GM21529 (cell line): ENCODE measurements around the gene FGF21.
"Not testable (repeated sequence)": the region's sequence is repeated elsewhere in the genome, so short reads cannot be mapped to it uniquely, and the experiment has no call there.

ENCODE experiments used
- ATAC-seq: cut with Tn5 transposase; IDR thresholded peaks from one replicate; pipeline ENCODE4 v1.9.1; 2021; ENCODE audit not compliant: unreplicated experiment

Gene FGF21

DNA sequence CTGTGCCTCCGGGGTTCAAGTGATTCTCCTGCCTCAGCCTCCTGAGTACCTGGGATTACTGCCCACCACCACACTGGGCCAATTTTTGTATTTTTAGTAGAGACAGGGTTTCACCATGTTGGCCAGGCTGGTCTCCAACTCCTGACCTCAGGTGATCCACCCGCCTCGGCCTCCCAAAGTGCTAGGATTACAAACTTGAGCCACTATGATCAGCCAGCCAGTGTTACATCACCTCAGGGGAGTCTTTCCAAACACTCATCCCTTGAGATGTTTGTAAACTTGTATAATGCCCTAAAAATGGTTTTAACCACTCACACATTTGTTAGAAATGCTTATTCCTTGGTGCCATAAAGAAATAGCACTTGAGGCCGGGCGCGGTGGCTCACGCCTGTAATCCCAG is 31.1 kb downstream of the FGF21 start:
- ATAC-seq = not testable (repeated sequence)

DNA sequence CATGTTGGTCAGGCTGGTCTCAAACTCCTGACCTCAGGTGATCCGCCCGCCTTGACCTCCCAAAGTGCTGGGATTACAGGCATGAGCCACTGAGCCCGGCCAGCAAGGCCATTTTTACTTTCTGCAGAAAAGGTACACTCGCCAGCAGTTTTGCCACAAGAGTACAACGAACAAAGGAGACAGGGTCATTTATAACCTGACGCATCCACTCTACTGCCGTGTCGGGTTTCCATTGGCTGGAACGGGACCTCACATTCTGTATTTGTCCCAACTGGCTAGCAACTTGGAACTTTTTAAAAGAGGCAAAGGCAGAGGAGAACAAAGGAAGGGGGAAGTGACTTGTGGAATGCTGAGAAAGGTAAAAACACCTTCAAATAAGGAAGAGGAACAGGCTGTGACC is 32.0 kb downstream of the FGF21 start:
- not testable (repeated sequence) for ATAC-seq

DNA sequence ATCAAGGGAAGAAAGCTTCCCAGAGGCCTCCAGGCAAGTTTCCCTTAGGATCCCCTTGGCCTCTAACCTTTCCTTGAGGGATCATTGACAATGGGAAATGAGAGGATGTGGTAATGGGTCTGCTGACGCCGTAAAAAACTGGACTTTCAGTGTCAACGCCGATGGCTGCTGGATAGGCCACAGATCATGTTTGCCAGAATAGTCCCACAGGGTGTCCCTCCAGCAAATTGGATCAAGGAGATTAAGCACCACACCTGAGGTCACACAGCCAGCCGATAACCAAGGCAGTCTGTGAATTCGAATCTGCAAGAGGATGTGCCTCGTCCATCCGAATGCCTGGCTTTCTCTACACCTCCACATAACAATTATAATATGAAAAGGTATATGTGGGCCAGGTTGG is 37.9 kb downstream of the FGF21 start:
- ATAC-seq = no peak

DNA sequence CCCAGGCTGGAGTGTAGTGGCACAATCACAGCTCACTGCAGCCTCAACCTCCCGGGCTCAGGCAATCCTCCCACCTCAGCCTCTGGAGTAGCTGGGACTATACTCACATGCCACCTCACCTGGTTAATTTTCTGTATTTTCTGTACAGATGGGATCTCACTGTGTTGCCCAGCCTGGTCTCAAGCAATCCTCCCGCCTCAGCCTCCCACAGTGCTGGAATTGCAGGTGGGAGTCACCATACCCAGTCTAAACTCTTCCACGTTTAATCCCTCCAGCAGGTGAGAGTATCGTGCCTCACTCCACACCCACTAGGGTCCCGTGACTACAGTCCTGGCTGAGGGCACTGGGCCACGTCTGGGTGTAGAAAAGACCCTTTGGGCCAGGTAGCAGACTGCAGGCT is 39.0 kb downstream of the FGF21 start:
- ATAC-seq = no peak

DNA sequence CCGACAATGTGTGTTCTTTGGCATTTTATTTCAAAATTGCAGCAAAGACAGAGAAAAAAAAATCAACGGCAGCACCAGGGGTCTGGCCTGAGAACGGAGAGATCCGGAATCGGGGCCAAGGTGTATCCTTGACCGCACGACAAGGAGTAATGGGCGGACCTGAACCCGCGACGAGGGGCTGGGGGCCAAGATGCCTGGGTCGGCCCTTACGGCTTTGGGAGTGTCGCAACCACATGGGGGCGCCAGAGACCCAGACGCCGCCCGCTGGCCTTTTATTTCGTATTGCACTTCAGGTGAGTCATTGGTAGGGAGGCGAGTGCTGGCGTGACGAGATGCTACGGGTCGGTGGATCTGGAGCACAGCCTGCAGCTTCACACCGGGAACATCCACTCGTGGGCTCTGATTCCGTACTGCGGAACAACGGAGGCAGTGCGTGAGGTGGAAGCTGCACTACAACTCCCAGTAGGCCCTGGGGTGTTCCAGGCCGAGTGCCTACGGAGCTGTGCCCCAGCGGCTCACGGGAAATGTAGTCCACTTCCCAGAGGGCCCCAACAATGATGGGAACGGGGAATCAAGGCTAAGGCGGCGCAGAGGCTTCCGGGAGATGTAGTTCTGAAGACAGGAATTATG is 39.8 kb downstream of the FGF21 start:
- peak; percentile 78 for ATAC-seq

DNA sequence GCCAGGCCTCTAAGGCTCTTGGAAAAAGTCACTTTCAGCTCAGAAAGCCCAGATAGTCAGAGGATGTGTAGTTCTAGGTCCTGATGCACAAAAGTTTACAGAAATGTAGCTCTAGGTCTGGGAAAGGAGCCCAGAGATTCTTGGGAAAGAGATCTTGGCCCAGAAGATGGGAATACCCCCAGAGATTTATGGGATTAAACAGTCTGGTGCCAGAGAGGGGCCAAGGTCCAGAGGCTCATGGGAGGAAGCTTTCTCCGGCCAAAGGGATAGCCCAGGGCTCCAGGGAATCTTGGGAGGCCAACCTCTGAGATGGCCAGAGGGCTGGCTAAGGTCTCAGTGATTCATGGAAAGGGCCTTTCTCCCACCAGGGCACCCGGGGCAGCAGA is 40.4 kb downstream of the FGF21 start:
- no peak for ATAC-seq

DNA sequence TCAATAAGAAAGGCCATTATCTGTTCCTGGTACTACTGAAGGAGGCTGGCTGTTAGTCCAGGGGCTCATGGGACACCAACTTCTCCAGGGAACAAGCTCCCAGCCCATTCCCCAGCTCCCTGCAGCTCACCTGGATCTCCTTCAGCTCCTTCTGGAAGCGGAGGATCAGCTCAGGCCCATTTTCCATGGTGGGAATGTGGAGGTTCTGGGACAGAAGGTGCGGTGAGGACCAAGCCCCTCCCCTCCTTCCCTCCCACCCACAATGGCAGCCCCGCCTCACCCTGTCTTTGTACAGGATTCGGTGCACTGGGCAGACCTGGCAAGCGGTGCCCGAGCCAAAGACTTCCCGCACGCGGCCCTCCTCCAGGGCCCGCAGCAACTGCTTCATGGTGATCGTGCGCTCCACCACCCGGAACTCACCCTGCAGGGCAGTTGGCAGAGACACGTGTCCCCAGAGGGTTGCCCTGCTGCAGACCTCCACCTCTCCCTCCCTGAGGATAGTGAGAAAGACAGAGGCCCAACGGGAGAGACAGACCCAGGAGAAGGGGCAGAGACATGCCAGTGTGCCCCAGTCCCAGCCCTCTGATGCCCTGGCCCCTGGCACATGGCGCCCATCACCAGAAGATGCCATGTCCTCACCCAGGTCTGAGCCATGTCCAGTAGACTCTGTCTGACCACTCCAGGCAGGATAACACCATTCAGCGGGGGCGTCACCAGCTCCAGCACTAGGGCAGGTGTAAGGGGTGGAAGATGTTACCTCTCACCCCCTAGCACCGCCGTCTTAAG is 41.2 kb downstream of the FGF21 start:
- ATAC-seq = no peak

DNA sequence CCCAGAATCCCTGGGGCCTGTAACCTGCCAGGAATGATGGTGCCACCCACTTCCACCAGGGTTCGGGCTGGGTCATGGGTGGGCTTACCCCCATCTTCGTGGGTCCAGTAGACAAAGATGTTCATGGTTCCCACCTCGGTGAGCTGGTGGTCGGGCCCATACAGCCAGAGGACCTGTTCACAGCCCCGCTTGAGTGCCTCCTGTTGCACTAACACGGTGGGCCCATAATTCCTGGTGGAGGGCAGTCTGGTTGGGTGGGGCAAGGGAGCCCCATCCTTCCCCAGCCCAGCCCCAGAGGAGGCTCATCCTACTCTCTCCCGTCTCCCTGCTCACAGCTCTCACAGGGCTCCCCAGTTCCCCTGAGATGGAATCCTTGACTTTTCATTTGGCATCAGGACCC is 41.8 kb downstream of the FGF21 start:
- ATAC-seq = no peak

DNA sequence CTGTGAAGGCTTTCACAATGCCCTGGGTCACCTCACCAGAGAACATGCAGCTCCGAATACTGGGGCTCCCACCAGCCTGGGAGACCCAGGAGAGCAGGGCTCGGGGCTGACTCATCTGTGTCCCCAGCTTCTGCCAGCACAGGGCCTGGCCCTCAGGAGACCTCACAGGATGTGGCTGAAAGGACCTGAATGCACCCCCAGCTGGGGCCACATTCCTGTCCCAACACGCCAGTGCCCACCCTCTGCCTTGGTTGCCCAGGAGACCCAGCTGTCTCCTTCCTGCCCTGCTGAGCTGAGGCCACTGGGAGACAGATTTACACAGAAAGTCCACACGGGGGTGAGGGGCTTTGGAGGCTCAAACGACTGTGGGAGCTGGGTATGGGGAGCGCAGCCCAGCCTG is 43.6 kb downstream of the FGF21 start:
- ATAC-seq = no peak

DNA sequence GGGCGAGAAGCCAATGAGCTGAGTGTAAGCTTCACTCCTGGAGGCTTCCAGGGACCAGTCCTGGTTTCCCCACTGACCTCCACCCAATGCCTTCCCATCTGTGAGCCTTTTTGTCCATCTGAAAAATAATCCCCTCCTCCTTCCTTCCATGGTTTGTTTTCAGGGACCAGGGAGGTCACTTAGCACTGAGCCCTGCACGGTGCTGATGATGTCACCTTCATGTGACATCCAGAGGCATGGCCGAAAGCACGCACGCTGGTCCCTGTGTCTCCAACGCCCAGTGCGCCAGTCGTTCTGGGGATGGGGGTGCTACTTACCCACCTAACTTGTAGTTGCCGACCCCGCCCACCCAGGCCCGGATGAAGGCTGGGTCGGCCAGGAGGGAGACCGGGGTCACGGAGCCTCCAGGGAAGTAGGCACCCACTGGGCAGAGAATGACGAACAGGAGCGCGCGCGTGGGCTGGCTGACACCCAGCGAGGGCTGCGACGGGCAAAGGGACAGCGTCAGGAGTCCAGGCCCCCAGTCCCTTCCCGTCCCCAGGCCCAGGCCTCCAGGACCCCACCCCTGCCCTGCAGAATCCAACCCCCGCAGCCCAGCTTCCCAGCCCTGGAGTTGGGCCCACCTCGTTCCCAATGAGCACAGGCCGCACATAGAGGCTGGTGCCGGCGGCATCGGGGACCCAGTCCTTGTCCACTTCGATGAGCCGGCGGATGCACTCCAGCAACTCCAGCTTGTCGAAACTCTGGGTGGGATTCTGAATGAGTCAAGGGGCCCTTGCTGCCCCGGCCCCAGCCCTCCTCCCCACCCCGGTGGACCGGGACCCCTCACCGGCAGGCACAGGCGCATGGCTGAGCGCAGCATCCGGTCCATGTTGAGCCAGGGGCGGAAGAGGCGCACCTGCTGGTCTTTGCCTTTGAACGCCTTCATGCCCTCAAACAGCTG is 44.3 kb downstream of the FGF21 start:
- ATAC-seq = no peak

DNA sequence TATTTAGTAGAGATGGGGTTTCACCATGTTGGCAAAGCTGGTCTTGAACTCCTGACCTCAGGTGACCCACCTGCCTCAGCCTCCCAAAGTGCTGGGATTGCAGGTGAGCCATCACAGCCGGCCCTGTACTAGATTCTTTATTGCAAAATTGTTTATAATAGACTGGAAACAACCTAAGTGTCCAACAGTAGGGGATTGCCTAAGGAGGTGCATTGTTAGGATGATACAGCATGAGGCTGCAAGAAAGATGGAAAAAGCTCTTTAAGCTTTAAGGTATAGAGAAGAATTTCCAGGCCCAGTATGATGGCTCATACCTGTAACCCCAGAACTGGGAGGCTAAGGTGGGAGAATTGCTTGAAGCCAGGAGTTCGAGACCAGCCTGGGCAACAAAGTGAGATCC is 47.3 kb downstream of the FGF21 start:
- no peak for ATAC-seq

DNA sequence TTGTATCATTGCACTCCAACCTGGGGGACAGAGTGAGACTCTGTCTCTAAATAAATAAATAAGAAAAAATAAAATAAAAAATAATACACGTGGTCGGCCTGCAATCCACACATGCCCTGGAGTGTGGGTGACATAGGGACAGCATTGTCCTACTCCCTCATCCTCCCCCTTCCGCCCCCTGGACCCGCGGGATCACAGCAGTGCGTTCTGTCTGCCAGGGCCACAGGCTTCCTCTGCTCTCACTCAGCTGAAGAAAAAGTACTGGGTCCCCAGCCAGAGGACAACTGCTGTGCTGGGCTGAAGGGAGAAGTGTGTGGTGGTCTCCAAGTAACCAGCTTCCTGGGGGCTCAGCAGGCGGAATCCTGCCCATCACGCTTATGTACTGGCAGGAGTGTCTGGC is 49.2 kb downstream of the FGF21 start:
- ATAC-seq = no peak

DNA sequence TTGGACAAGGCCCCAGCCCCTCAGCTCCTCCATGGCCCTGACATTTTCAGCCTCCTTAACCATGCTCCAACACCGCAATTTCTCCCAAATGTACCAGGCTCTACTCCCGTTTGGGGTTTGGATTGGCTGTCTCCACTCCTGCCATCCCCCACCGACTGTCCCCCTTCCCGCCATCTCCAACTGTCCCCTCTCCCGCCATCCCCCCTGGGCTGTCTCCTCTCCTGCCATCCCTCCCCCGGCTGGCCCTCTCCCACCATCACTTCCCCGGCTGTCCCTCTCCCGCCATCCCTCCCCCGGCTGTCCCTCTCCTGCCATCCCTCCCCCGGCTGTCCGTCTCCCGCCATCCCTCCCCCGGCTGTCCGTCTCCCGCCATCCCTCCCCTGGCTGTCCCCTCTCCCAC is 50.1 kb downstream of the FGF21 start:
- ATAC-seq = no peak

DNA sequence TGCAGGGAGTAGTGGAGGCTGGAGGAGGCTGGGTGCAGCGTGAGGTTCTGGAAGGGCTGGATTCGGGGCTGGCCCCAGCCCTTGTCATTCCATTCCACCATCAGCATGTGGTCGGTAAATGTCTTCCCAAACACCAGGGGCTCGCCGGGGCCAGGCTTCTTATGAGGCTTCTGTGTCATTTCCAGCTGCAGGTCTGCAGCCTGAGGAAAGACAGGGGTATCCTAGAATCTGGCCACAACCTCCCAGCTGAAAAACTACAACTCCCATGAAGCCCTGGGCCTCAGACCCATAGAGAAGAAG is 51.1 kb downstream of the FGF21 start:
- no peak for ATAC-seq

DNA sequence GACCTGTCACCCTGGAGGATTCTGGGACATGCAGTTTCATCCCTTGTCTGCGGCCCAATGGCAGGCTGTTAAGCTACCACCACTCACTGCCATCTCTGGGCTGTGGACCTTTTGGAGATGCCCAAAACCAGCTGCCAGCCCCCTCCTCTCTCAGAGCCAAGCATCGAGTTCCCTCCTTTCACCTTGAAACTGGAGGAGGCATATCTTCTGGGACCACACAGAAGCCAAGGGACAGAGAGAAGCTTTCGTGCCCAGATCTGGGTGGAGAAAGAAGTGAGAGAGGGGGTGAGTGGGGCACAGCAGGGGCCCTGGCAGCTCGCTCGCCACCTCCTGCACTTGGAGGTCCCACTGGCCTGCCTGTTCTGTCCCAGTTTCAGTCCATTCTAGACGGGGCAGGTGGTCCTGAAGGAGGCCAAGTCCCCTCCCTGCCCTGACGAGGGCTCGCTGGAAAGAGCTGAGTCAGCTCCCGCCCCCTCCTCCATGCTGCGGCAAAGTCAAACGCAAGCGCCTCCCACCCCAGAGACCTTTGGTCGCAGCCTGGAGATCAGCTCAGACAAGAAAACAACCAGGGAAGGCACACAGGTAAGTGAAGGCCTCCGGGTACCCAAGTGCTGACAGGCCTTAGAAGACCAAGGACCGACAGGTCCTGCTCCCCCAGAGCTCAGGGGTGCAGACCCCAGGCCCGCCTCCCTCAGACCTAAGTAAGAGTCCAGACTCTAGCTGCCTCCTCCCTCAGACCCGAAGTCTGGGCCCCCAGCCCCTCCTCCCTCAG is 51.7 kb downstream of the FGF21 start:
- no peak for ATAC-seq

DNA sequence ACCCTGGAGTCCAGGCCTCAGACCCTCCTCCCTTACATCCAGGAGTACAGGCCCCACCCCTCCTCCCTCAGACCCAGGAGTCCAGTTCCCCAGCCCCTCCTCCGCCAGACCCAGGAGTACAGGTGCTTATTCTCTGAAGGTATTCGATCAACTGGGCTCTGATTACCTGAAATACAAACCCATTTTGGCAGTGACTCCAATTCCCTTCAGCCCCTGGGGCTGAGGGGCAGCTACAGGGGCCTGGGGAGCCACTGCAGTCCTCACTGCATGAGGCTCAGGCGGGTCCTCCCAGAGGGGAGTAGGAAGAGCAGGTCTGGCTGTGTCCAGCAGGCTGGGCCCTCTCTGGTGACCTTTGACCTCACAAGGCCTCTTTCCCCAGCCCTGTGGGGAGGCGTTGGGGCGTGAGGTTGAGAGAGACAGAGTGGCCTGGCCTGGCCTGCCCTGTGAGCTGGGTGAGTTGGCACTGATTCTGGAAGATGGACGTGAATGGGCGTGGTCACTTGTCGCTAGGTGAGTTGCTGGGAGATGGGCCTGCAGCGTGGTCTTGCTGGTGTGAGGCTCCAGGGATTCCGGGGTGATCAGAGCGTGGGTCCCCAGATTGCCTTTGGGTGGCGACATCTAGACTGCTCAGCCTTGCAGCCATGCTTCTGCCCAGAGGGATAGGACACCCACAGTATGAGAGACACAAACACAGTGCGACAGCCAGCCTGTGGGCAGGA is 52.4 kb downstream of the FGF21 start:
- no peak for ATAC-seq
